ENCODE results near the gene SLC9A9.
"Not testable (repeated sequence)": the region's sequence is repeated elsewhere in the genome, so short reads cannot be mapped to it uniquely, and the experiment has no call there.

The SLC9A9 gene

DNA sequence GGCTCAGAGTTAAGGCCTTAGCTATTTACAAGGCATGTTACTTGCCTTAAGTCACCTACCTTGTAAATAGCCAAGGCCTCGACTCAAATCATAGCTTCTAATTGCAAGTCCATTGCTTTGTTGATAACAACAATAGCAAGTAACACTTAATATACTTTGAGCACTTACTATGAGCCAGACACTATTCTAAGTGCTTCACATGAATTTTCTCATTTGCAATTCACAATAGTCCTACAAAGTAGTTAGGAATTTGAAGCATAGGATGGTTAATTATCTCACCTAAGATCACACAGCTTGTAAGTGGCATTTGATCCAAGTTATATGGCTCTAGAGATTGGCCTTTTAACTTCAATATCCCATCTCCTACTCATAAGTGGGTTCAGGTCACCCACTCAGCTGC is 28.4 kb downstream of the SLC9A9 start:
- no peak for DNase-seq
- in situ Hi-C loops (cut with MboI; ENCODE audit: low pct_unique_long_range_greater_than_20kb, low sequenced_read_pairs), result no loop called here

DNA sequence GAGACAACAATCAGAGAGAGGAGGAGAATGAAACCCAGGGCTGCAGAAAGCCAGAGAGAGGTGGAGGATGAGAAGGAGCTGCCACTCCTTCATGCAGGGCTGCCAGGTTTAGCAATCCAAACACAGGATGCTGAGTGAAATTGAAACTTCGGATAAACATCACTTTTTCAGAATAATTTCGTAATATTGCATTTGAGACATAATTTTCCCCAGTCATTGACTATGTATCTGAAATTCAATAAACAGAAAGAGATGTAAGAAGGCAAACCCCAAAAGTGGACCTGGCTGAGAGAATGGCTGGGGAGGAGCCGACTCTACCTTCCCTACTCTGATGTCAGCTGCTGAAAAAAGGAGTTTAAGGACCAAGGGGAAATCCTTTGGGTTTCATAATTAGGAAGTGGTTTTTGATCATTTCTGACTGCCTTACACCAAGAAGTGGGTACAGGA is 33.8 kb downstream of the SLC9A9 start:
- DNase-seq, result no peak
- in situ Hi-C loops (cut with MboI; ENCODE audit: low pct_unique_long_range_greater_than_20kb, low sequenced_read_pairs), result no loop called here

DNA sequence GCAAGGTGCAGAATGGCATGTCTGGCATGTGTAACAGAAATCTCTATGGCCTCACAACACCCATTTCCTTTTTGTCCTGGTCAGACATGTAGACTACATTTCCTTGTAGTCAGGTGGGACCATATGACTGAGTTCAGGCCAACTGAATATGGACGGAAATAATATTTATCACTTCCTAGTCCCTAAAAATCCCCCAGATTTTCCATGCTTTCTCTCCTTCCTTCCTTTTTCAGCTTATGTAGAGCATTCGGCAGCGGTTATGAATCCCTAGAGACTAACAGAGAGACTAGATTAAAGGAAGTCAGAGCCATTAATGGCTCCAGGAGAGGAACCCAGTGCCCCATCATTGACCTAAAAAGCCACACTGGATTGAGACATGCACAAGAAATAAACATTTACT is 35.8 kb downstream of the SLC9A9 start:
- DNase-seq, result no peak
- in situ Hi-C loops (cut with MboI; ENCODE audit: low pct_unique_long_range_greater_than_20kb, low sequenced_read_pairs), result no loop called here

DNA sequence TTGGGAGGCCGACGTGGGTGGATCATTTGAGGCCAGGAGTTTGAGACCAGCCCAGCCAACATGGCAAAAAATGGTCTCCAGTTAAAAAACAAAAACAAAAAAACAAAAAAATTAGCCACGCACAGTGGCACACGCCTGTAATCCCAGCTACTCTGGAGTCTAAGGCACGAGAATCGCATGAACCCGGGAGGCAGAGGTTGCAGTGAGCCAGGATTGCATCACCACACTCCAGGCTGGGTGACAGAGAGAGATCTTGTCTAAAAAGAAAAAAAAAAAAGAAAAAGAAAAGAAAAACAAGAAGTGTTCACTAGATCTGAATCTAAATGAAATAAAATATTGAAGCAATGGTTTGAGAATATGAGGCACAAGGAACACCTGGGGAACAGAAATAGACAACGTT is 36.7 kb downstream of the SLC9A9 start:
- in situ Hi-C loops (cut with MboI; ENCODE audit: low pct_unique_long_range_greater_than_20kb, low sequenced_read_pairs), result no loop called here
- no peak for DNase-seq

DNA sequence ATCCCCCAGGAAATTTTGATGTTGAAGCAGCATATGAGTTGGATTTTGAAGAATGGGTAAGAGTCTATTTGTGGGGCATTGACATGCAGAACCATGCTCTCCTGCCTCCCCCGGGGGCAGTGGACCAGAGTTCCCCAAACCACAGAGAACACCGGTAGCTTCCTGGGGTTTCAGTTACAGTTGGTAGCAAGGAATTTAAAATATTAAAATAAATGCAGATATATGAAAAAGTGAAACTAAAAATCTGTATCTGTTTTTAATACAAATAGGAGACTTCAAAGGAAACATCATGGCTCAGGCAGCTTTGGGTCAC is 37.4 kb downstream of the SLC9A9 start:
- in situ Hi-C loops (cut with MboI; ENCODE audit: low pct_unique_long_range_greater_than_20kb, low sequenced_read_pairs), result no loop called here
- no peak for DNase-seq

DNA sequence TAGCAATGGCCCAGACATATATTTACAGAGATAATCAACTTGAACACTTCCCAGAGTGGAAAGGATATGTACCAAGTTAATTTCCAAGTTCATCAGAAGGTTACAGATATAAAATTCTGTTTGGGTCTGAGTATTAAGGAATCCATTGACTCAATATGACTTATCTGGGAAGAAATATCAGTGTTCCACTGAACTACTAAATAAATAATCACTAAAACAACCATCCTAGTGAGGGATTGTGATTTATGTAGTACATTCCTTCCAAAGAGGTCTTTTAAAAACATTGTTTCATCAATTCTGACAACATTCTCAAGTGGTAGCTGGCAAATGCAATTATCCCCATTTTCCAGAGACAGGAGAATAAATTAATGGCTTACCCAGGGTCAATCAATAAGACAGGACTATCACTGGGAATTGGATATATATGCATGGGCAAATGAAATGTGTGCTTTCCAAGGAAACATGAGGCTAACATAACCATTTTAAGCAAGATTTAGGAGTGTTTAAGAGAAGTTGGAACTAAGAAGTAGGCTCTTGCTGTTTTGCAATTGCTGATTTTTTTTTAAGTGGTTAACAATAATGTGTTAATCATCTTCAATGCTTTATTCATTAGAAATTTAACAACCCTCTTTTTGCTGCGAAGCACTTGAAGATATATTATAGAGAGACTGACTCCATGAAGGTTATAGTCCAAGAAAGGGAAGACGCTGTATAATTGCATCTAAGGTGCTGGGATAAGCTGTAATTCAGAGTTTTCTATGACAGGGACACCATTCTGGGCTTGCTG is 37.9 kb downstream of the SLC9A9 start:
- in situ Hi-C loops (cut with MboI; ENCODE audit: low pct_unique_long_range_greater_than_20kb, low sequenced_read_pairs), result no loop called here
- DNase-seq, result no peak

DNA sequence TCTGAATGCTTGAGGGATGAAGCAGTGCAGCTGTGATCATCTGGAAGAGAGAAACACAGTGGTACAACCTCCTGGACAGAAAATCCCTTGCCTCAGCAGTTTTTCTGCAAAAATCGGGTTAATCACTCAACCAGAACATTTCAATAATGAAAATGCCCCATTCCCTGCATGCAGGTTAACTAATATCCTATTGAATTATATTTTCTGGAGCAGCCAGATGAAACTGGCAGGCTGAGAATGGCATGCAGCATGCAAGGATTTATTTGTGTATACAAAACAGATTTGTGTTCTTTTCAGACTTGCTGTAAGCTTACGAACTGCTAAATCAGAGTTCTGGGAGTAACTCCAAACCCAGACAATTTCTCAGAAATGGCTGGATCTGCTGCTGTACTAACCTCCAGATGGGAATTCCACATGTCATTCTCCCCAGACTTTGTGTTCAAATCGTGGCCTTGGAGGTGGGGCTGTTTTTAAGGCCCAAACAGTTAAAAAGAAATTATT is 39.1 kb downstream of the SLC9A9 start:
- in situ Hi-C loops (cut with MboI; ENCODE audit: low pct_unique_long_range_greater_than_20kb, low sequenced_read_pairs), result no loop called here

DNA sequence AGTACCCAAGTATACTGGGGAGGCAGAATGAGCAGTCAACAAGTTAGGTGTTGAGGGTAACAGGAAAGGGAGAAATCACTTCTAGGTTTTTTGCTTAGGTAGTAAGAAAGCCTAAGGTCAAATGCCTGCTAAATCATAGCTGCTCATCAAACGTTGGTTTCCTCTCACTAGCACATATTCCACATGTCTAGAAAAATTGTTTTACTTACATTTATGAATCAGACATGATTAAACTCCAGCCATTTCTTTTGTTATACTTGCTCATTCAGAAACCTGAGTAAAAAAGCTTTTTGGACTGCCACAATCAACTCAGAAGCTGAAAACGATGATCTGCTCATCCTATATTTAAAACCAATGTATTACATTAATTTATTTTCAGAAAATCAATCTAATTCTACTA is 40.2 kb downstream of the SLC9A9 start:
- in situ Hi-C loops (cut with MboI; ENCODE audit: low pct_unique_long_range_greater_than_20kb, low sequenced_read_pairs), result no loop called here

More for the DNA sequence above, 39.1 kb downstream of the SLC9A9 start:
- DNase-seq, result no peak

DNA sequence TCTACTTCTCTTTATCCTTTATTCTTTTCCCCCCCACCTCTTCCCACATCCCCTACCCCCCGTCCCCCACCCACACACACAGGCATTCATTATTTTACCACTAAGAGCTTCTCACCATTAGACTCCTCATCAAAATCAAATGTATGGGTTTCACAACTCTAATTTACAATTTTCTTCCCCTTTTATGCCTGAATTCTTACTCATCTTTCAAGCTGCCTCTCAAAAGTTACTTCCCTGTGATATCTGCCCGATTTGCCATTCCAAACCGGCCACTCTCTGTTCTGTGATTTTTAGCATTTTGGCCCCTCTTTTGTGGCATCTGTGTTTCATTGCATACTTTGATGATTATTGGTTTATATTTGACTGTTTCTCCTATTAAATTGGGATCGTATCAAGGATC is 42.2 kb downstream of the SLC9A9 start:
- DNase-seq, result no peak
- in situ Hi-C loops (cut with MboI; ENCODE audit: low pct_unique_long_range_greater_than_20kb, low sequenced_read_pairs), result no loop called here

More for the DNA sequence above, 40.2 kb downstream of the SLC9A9 start:
- DNase-seq, result no peak

DNA sequence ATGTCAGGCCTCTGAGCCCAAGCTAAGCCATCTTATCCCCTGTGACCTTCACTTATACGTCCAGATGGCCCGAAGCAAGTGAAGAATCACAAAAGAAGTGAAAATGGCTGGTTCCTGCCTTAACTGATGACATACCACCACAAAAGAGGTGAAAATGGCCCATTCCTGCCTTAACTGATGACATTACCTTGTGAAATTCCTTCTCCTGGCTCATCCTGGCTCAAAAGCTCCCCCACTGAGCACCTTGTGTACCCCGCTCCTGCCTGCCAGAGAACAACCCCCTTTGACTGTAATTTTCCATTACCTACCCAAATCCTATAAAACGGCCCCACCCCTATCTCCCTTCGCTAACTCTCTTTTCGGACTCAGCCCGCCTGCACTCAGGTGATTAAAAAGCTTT is 42.8 kb downstream of the SLC9A9 start:
- in situ Hi-C loops (cut with MboI; ENCODE audit: low pct_unique_long_range_greater_than_20kb, low sequenced_read_pairs); DNase-seq: not testable (repeated sequence)

DNA sequence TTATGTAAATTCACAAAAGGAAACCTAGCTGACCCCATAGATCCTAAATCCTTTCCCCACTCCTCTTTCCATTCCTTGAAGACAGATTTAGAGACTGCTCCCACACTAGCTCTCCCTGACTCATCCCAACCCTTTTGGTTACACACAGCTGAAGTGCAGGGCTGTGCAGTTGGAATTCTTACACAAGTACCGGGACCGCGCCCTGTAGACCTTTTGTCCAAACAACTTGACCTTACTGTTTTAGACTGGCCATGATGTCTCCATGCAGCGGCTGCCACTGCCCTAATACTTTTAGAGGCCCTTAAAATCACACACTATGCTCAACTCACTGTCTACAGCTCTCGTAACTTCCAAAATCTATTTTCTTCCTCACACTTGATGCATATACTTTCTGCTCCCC is 47.2 kb downstream of the SLC9A9 start:
- DNase-seq; in situ Hi-C loops (cut with MboI; ENCODE audit: low pct_unique_long_range_greater_than_20kb, low sequenced_read_pairs): not testable (repeated sequence)

DNA sequence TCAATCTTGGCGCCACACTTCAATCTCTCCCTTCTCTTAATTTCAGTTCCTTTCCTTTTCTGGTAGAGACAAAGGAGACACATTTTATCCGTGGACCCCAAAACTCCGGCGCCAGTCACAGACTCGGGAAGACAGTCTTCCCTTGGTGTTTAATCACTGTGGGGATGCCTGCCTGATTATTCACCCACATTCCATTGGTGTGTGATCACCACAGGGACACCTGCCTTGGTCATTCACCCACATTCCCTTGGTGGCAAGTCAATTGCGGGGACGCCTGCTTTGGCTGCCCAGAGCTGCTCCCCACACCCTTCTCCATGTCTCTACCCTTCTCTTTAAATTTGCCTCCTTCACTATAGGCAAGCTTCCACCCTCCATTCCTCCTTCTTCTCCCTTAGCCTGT is 50.1 kb downstream of the SLC9A9 start:
- in situ Hi-C loops (cut with MboI; ENCODE audit: low pct_unique_long_range_greater_than_20kb, low sequenced_read_pairs); DNase-seq: not testable (repeated sequence)

DNA sequence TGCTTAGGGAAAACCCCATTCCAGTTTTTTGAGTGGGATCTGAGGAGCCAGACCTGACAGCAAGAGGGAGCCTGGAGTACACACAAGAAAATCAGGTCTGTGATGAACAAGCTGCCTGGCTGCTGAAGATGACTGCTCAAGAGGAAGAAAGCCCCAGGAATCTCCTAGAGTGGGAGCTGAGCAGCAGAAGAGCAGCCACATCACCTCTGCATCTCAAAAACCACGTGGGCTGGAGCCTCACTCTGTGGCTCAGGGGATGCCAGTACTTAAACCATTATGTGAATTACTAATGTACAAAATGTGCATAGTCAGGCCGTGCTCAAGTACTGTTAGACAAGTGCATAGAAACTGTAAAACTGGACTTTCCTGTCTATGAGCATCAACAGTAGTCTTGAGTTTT is 52.4 kb downstream of the SLC9A9 start:
- in situ Hi-C loops (cut with MboI; ENCODE audit: low pct_unique_long_range_greater_than_20kb, low sequenced_read_pairs), result no loop called here
- DNase-seq, result no peak

DNA sequence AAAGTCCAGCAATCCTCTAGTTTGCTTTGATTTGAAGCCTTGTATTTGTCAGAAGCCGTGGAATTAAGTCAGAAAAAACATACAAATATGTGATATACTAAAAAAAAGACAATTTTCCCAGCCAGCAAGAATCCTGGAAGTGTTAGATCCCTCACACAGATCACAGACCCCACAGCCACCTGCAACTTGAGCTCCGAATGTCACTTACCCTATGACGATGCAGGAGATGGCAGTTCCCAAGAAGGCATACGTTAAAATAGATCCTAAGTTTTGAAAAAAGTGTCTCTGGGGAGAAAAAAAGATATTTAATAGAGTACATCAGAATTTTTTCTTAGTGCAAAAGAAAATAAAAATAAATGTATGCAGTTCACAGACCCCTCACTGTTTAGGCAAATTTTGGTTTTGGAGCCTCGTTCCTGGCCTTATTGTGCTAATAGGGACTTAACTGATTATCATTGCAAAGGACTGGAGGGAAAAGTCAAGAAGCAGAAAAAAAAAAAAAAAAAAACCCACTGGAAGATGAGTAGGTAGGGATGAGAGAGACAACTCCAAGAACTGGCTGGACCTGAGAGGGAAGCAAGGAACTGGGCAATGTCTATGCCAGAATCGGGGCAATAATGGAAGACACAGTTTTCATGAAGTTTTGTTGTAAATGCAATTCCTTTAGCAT is 53.3 kb downstream of the SLC9A9 start:
- DNase-seq, result no peak
- in situ Hi-C loops (cut with MboI; ENCODE audit: low pct_unique_long_range_greater_than_20kb, low sequenced_read_pairs), result no loop called here

DNA sequence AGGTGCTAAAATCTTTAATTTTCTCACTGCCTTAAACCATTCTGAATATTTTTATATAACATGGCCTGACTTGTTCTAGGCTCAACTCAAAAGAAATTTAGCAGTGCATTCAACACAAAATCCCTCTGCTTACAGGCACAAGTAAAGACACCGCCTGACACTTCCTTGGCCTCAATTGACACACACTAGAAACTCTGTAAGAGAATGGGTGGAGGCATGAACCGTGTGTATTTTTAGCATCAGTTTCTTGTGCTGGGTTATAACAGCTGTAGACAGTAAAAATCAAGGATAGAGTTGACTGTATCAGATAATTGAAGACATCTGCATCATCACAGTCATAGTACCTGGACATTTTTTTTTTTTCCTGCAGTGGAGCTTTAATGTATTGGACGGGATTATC is 54.3 kb downstream of the SLC9A9 start:
- DNase-seq, result no peak
- in situ Hi-C loops (cut with MboI; ENCODE audit: low pct_unique_long_range_greater_than_20kb, low sequenced_read_pairs), result no loop called here

DNA sequence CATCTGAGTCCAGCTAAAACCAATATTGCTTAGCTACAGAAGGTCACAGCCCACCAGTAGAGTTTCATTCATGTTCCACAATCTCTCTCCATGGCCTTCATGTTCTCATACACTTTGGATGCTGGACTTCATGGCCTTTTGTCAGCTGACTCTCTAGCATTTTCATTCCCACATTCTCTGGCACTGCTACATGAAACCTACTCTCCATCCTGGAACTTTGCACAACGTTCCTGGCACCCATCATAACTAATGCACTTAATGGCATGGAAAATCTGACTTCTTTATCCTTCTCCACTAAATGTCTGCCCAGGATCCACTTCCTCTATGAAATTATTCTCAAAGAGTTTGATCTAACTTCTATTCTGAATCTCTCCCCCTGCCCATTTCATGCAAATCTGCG is 56.9 kb downstream of the SLC9A9 start:
- in situ Hi-C loops (cut with MboI; ENCODE audit: low pct_unique_long_range_greater_than_20kb, low sequenced_read_pairs), result no loop called here
- DNase-seq, result no peak

DNA sequence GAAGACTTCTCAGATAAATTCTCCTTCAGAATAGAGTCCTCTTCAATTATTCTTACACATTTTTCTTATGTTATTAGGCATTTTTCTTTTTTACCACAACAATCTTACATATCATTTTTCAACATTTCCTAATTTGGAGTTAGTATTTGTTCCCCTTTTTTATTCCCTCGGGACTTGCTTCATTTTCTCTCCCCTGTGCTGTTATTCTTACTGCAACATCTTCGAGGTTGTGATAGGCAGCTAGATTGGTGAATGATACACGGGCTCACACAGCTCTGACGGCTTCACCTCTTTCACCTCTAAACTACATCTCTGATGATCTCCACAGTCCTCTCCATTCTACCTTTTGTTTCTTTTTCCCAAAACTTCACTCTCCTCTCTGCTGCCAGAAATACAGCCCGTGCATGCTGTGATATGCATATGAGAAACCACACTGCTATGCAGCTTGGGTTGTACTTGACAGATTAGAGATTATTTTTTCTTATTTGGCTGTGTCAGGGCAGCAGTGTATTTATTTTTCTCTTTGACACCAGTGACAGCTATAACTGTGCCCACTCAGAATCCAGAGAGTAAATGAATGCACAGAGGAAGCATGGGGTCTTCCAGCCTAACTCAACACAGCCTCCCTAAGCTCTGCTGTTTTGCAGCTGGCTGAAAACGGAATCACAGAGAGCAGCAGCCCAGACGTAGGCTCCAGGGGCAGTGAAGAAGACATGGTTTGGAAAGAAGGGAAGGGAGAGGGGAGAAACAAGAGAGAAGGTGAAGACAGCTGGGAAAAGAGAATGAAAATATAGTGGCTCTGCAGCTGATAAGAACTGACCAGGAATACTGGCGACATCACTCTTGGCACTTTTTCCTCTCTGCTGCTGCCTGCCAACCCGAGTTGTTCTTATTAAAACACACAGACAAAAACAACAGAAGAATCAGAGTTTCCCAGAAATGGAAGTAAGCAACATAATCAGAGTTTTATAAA is 61.8 kb downstream of the SLC9A9 start:
- no peak for DNase-seq

DNA sequence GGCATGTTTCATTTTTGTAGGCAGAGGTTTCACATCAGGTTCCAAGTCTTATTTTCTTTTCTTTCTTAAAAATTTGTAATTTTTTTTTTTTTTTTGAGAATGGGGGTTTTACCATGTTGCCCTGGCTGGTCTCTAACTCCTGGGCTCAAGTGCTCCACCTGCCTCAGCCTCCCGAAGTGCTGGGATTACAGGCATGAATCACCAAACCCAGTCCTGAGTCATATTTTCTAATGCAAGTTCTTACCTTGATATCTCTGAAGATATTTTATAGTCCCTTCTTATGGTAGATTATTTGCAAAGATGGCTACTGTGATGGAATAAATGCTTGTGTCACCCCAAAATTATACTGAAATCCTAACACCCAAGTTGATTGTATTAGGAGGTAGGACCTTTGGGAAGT is 63.8 kb downstream of the SLC9A9 start:
- no peak for DNase-seq
- in situ Hi-C loops (cut with MboI; ENCODE audit: low pct_unique_long_range_greater_than_20kb, low sequenced_read_pairs), result no loop called here

More for the DNA sequence above, 61.8 kb downstream of the SLC9A9 start:
- in situ Hi-C loops (cut with MboI; ENCODE audit: low pct_unique_long_range_greater_than_20kb, low sequenced_read_pairs), result no loop called here

DNA sequence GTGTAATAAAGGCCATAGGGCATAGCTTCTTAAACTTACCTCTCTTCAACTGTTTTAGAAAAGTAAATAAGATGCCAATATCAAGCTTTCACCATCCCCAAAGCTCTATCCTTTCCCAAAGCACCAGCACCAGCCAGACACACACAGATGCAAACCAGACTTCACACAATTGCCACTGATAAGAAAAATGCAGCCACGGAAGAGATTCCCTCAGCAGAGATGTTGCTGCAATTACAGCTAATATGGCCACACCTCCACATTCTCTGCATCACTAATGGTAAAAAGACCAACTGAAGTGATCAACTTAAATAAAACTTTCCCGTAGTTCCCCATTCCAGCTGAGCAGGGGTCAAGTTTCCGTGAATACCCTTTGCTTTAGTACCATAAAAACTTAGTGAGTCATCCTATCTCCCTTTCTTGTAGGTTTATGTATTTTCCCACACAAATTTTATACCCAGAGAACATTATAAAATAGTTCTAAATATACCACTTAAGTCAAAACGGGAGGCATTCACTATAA is 64.4 kb downstream of the SLC9A9 start:
- no peak for DNase-seq

More for the DNA sequence above, 64.4 kb downstream of the SLC9A9 start:
- in situ Hi-C loops (cut with MboI; ENCODE audit: low pct_unique_long_range_greater_than_20kb, low sequenced_read_pairs), result no loop called here
